ENCODE results near the gene CCDC102A.
"Not testable (repeated sequence)": the region's sequence is repeated elsewhere in the genome, so short reads cannot be mapped to it uniquely, and the experiment has no call there.

Gene CCDC102A

GRCh38 chr16:57572978-57573728, 36.8 kb upstream of the CCDC102A start:
- Histone ChIP-seq H3K9me3 (ENCODE audit: control insufficient read depth in 1 of 2, low read length in 2 of 2) (no peaks in the 10 kb centered on the region), H3K4me1 (ENCODE audit: control insufficient read depth in 1 of 2, insufficient read depth in 2 of 2, low read length in 2 of 2) (no peaks in the 10 kb centered on the region), H3K4me3 (ENCODE audit: low read depth in 1 of 2, low read length in 2 of 2) (no peak overlapping the region), H3K27ac (ENCODE audit: low read length) (no peak overlapping the region), H3K36me3 (ENCODE audit: control insufficient read depth in 1 of 2, insufficient read depth in 2 of 2, low read length in 2 of 2) (no peaks in the 10 kb centered on the region), H3K27me3 (ENCODE audit: low read depth, low read length) (no peaks in the 10 kb centered on the region)

DNA sequence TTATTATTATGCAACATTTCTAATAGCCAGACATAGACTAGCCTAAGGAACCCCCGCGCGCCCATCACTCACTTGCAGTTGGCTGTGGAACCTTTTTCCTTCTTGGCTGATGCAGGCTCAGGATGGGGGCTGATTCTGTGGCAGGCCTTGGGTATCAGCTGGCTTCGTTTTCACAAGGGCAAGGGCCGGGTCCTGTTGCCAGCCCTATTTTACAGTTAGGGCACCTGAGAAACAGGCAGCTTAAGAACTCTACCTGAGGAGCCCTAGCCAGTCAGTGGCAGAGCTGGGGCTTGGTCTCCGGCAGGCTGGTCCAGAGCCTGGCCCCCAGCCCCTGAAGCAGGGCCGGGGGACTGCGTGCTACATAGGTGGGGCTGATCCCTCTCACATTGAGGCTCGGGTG, 34.7 kb upstream of the CCDC102A start:
- Histone ChIP-seq H3K36me3 (ENCODE audit: control insufficient read depth in 1 of 2, insufficient read depth in 2 of 2, low read length in 2 of 2) (no peaks in the 10 kb centered on the region), H3K27ac (ENCODE audit: low read length) (no peak overlapping the region), H3K27me3 (ENCODE audit: low read depth, low read length) (no peaks in the 10 kb centered on the region), H3K4me1 (ENCODE audit: control insufficient read depth in 1 of 2, insufficient read depth in 2 of 2, low read length in 2 of 2) (no peaks in the 10 kb centered on the region), H3K4me3 (ENCODE audit: low read depth in 1 of 2, low read length in 2 of 2) (no peak overlapping the region), H3K9me3 (ENCODE audit: control insufficient read depth in 1 of 2, low read length in 2 of 2) (no peaks in the 10 kb centered on the region)

DNA sequence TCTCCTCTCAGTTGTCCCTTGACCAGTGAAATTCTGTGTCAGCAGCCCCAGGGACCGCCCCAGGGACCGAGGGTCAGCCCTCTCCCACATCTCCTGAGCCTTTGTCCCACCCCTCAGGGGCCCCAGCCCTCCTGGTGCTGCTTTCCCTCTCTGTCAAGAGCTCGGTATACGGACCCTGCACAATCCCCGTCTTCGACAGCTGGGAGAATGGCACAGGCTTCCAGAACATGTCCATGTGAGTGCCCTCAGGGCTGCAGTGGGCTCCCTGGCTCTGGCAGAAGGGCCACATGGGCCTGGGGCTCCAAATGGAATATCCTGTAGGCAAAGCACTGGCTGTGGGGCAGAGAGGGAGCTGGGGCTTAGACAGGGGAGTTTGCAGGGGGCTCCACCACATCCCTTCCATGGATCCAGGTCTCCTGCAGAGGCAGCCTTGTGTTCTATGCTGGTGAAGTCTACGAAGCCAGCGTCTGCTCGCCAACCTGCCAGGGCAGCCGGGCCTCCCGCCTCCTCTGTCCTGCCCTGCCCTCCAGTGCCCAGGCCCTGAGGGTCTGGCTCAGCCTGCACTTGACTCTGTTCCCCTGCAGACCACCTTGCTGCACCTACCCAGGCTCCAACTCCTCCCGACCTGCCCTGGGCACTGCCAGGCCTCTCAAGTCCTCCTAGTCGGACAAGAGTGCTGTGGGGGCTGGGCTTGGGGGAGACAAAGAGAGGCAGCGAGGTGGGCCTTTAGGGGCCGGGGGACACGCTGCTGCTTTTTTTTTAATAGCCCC, 34.1 kb upstream of the CCDC102A start:
- Histone ChIP-seq H3K36me3 (ENCODE audit: control insufficient read depth in 1 of 2, insufficient read depth in 2 of 2, low read length in 2 of 2) (no peaks in the 10 kb centered on the region), H3K4me3 (ENCODE audit: low read depth in 1 of 2, low read length in 2 of 2) (no peak overlapping the region), H3K27me3 (ENCODE audit: low read depth, low read length) (no peaks in the 10 kb centered on the region), H3K4me1 (ENCODE audit: control insufficient read depth in 1 of 2, insufficient read depth in 2 of 2, low read length in 2 of 2) (no peaks in the 10 kb centered on the region), H3K9me3 (ENCODE audit: control insufficient read depth in 1 of 2, low read length in 2 of 2) (no peaks in the 10 kb centered on the region), H3K27ac (ENCODE audit: low read length) (no peak overlapping the region)

DNA sequence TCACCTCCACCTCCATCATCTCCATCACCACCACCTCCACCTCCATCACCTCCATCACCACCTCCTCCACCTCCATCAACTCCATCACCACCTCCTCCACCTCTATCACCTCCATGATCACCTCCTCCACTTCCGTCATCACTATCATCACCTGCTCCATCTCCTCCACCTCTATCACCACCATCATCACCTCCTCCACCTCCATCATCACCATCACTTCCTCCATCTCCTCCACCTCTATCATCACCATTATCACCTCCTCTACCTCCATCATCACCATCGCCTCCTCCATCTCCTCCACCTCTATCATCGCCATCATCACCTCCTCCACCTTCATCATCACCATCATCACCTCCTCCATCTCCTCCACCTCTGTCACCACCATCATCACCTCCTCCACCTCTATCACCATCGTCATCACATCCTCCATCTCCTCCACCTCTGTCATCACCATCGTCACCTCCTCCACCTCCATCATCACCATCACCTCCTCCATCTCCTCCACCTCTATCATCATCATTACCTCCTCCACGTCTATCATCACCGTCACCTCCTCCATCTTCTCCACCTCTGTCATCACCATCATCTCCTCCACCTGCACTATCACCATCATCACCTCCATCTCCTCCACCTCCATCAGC, 33.1 kb upstream of the CCDC102A start:
- Histone ChIP-seq H3K4me3 (ENCODE audit: low read depth in 1 of 2, low read length in 2 of 2) (no peak overlapping the region), H3K27me3 (ENCODE audit: low read depth, low read length) (no peaks in the 10 kb centered on the region), H3K9me3 (ENCODE audit: control insufficient read depth in 1 of 2, low read length in 2 of 2) (no peaks in the 10 kb centered on the region), H3K27ac (ENCODE audit: low read length) (no peak overlapping the region), H3K36me3 (ENCODE audit: control insufficient read depth in 1 of 2, insufficient read depth in 2 of 2, low read length in 2 of 2) (no peaks in the 10 kb centered on the region), H3K4me1 (ENCODE audit: control insufficient read depth in 1 of 2, insufficient read depth in 2 of 2, low read length in 2 of 2) (no peaks in the 10 kb centered on the region)

GRCh38 chr16:57568772-57569171, 32.4 kb upstream of the CCDC102A start:
- not testable (repeated sequence) for H3K36me3 ChIP-seq (ENCODE audit: control insufficient read depth in 1 of 2, insufficient read depth in 2 of 2, low read length in 2 of 2); H3K27ac ChIP-seq (ENCODE audit: low read length); H3K27me3 ChIP-seq (ENCODE audit: low read depth, low read length); H3K4me3 ChIP-seq (ENCODE audit: low read depth in 1 of 2, low read length in 2 of 2); H3K9me3 ChIP-seq (ENCODE audit: control insufficient read depth in 1 of 2, low read length in 2 of 2); H3K4me1 ChIP-seq (ENCODE audit: control insufficient read depth in 1 of 2, insufficient read depth in 2 of 2, low read length in 2 of 2)

DNA sequence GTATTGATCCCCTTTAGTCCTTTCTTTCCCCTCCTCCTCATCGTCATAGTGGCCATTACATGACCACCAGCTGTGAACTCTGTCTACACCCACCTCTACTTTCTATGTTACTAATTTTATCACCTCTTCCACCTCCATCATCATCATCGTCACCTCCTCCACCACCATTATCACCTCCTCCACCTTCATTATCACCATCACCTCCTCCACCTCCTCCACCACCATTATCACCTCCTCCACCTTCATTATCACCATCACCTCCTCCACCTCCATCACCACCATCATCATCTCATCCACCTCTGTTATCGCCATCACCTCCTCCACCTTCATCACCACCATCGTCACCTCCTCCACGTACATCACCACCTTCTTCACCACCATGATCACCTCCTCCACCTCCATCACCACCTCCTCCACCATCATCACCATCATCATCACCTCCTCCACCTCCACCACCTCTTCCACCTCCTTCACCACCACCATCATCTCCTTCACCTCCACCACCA, 31.9 kb upstream of the CCDC102A start:
- Histone ChIP-seq H3K4me3 (ENCODE audit: low read depth in 1 of 2, low read length in 2 of 2) (no peak overlapping the region), H3K36me3 (ENCODE audit: control insufficient read depth in 1 of 2, insufficient read depth in 2 of 2, low read length in 2 of 2) (no peaks in the 10 kb centered on the region), H3K27ac (ENCODE audit: low read length) (no peak overlapping the region), H3K9me3 (ENCODE audit: control insufficient read depth in 1 of 2, low read length in 2 of 2) (no peaks in the 10 kb centered on the region), H3K4me1 (ENCODE audit: control insufficient read depth in 1 of 2, insufficient read depth in 2 of 2, low read length in 2 of 2) (no peaks in the 10 kb centered on the region), H3K27me3 (ENCODE audit: low read depth, low read length) (no peaks in the 10 kb centered on the region)

DNA sequence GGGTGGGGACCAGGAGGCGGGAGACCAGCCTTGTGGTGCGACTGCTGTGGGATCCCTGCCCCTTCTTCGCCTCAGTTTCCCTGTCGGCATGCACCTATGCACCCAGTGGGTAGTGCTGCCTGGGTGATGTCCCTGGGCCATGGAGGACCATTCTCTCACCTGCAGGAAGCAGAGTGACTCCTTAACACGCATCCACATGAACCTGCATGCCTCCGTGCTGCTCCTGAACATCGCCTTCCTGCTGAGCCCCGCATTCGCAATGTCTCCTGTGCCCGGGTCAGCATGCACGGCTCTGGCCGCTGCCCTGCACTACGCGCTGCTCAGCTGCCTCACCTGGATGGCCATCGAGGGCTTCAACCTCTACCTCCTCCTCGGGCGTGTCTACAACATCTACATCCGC, 31.3 kb upstream of the CCDC102A start:
- Histone ChIP-seq H3K9me3 (ENCODE audit: control insufficient read depth in 1 of 2, low read length in 2 of 2) (no peaks in the 10 kb centered on the region), H3K27me3 (ENCODE audit: low read depth, low read length) (no peaks in the 10 kb centered on the region), H3K4me3 (ENCODE audit: low read depth in 1 of 2, low read length in 2 of 2) (no peak overlapping the region), H3K36me3 (ENCODE audit: control insufficient read depth in 1 of 2, insufficient read depth in 2 of 2, low read length in 2 of 2) (no peaks in the 10 kb centered on the region), H3K27ac (ENCODE audit: low read length) (no peak overlapping the region), H3K4me1 (ENCODE audit: control insufficient read depth in 1 of 2, insufficient read depth in 2 of 2, low read length in 2 of 2) (no peaks in the 10 kb centered on the region)

DNA sequence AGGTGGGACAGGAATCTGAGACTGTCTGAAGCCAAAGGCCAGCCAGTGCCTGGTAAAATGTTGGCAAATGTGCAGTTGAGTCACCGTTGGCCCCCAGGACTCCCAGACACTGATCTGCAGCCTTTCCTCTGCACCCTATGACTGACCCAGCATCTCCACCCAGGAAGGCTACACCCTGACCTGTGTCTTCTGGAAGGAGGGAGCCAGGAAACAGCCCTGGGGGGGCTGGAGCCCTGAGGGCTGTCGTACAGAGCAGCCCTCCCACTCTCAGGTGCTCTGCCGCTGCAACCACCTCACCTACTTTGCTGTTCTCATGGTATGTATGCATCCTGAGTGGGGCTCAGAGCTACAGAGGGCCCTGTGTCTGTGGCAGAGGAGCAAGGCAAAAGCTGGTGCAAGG, 30.1 kb upstream of the CCDC102A start:
- Histone ChIP-seq H3K36me3 (ENCODE audit: control insufficient read depth in 1 of 2, insufficient read depth in 2 of 2, low read length in 2 of 2) (no peaks in the 10 kb centered on the region), H3K4me1 (ENCODE audit: control insufficient read depth in 1 of 2, insufficient read depth in 2 of 2, low read length in 2 of 2) (no peaks in the 10 kb centered on the region), H3K27me3 (ENCODE audit: low read depth, low read length) (no peaks in the 10 kb centered on the region), H3K27ac (ENCODE audit: low read length) (no peak overlapping the region), H3K4me3 (ENCODE audit: low read depth in 1 of 2, low read length in 2 of 2) (no peak overlapping the region), H3K9me3 (ENCODE audit: control insufficient read depth in 1 of 2, low read length in 2 of 2) (peaks cover 3 to 8% of the 10 kb centered on the region in 2 donors)

DNA sequence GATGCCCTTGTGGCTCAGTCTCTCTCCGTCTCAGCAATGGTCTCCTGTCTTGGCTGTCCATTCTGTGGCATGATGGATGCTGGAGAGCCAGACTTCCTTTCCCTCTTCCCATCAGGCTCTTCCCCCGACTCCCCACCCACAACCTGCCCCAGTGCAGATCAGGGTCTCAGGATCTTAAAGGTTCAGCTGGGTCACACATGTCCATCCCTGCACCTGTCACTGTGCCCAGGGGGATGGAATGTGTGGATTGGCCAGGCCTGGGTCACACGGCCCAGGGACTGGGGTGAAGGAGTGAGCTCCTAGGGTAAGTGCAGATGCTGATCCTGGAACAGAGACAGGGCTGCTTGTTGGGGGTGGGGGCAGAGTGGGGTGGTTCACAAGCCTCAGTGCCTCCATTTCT, 29.1 kb upstream of the CCDC102A start:
- no peaks in the 10 kb centered on the region for H3K27me3 ChIP-seq (ENCODE audit: low read depth, low read length)
- H3K9me3 ChIP-seq (ENCODE audit: control insufficient read depth in 1 of 2, low read length in 2 of 2) = peaks cover 6 to 14% of the 10 kb centered on the region in 2 donors
- no peaks in the 10 kb centered on the region for H3K36me3 ChIP-seq (ENCODE audit: control insufficient read depth in 1 of 2, insufficient read depth in 2 of 2, low read length in 2 of 2)
- H3K4me1 ChIP-seq (ENCODE audit: control insufficient read depth in 1 of 2, insufficient read depth in 2 of 2, low read length in 2 of 2) = no peaks in the 10 kb centered on the region
- no peak overlapping the region for H3K27ac ChIP-seq (ENCODE audit: low read length)
- no peak overlapping the region for H3K4me3 ChIP-seq (ENCODE audit: low read depth in 1 of 2, low read length in 2 of 2)

- Histone ChIP-seq H3K27me3 (ENCODE audit: low read depth, low read length) (no peaks in the 10 kb centered on the region), H3K27ac (ENCODE audit: low read length) (no peak overlapping the region), H3K36me3 (ENCODE audit: control insufficient read depth in 1 of 2, insufficient read depth in 2 of 2, low read length in 2 of 2) (no peaks in the 10 kb centered on the region), H3K9me3 (ENCODE audit: control insufficient read depth in 1 of 2, low read length in 2 of 2) (peaks cover 6 to 15% of the 10 kb centered on the region in 2 donors), H3K4me3 (ENCODE audit: low read depth in 1 of 2, low read length in 2 of 2) (no peak overlapping the region), H3K4me1 (ENCODE audit: control insufficient read depth in 1 of 2, insufficient read depth in 2 of 2, low read length in 2 of 2) (no peaks in the 10 kb centered on the region)
These were observed 28.4 kb upstream of the CCDC102A start for GRCh38 chr16:57564571-57565270.

DNA sequence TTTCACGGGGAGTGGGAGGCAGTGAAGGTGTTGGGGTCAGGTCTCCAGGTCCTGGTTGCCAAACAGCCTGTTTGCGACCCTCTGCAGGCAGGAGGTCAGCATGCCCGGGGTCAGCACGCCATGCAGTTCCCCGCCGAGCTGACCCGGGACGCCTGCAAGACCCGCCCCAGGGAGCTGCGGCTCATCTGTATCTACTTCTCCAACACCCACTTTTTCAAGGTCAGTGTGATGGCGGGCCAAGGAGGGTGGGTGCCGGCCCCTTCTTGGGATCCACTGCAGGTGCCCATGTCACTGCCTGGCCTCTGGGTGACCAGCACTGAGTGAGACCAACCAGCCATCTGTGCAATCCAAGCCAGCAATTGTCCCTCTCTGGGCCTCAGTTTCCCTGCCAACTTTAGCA, 27.4 kb upstream of the CCDC102A start:
- no peak overlapping the region for H3K4me3 ChIP-seq (ENCODE audit: low read depth in 1 of 2, low read length in 2 of 2)
- H3K4me1 ChIP-seq (ENCODE audit: control insufficient read depth in 1 of 2, insufficient read depth in 2 of 2, low read length in 2 of 2) = no peaks in the 10 kb centered on the region
- H3K36me3 ChIP-seq (ENCODE audit: control insufficient read depth in 1 of 2, insufficient read depth in 2 of 2, low read length in 2 of 2) = no peaks in the 10 kb centered on the region
- no peaks in the 10 kb centered on the region for H3K27me3 ChIP-seq (ENCODE audit: low read depth, low read length)
- no peak overlapping the region for H3K27ac ChIP-seq (ENCODE audit: low read length)
- peaks cover 6 to 15% of the 10 kb centered on the region in 2 donors for H3K9me3 ChIP-seq (ENCODE audit: control insufficient read depth in 1 of 2, low read length in 2 of 2)

All from muscle layer of duodenum (tissue), 2 donors.